Thoracic aorta (tissue), 2 donors: Measurements from ENCODE around the gene KLHL1. TPM values are rescaled to one million over a fixed set of nuclear protein-coding genes. Genes with fewer than 3 reads are reported as not detected.

ENCODE experiments used
- ATAC-seq: fragments of 150-250 bp; one replicate; pipeline ENCODE4 v1.8.0; 2017; ENCODE audit warnings: low read depth; ENCODE audit not compliant: insufficient number of reproducible peaks, low FRiP score
- DNase-seq: peaks from one replicate; pipeline ENCODE4 v3.0.0-alpha.2; 2020; ENCODE audit warnings: low spot score
- H3K27ac ChIP-seq, 2 donors: fragments of 200-600 bp; sonication (generic); 1 replicate in 1 of 2; 2 replicates in 1 of 2; pipeline ENCODE4 v1.5.1; 2016; ENCODE audit warnings: mild to moderate bottlenecking in 2 of 2, moderate library complexity in 2 of 2
- H3K27me3 ChIP-seq: fragments of 200-600 bp; sonication (generic); replicated peaks from 2 replicates; pipeline ENCODE4 v1.6.0; 2016; ENCODE audit warnings: mild to moderate bottlenecking; ENCODE audit not compliant: insufficient read depth
- H3K36me3 ChIP-seq: fragments of 200-600 bp; sonication (generic); one replicate; pipeline ENCODE4 v1.5.1; 2016
- H3K4me1 ChIP-seq, 2 donors: fragments of 200-600 bp; sonication (generic); 1 replicate in 1 of 2; 2 replicates in 1 of 2; pipeline versions ENCODE4 v1.5.1 to v1.6.0; 2016; ENCODE audit warnings: low read depth in 2 of 2, mild to moderate bottlenecking in 1 of 2; ENCODE audit not compliant: control insufficient read depth in 1 of 2
- H3K4me3 ChIP-seq: fragments of 200-600 bp; sonication (generic); 2 replicates; pipeline ENCODE4 v1.5.1; 2016; ENCODE audit warnings: mild to moderate bottlenecking
- H3K9me3 ChIP-seq: fragments of 200-600 bp; sonication (generic); 2 replicates; pipeline ENCODE4 v1.5.1; 2016
- total RNA-seq, 2 donors: library from RNA; depleted of rRNA; stranded (reverse); fragments of >200 nt; gene quantifications; one replicate each; pipeline versions ENCODE4 v1.1.0 to v1.2.3, GENCODE V29; 2016
- TF ChIP-seq, protein P1 (sequence below): fragments of 200-600 bp; sonication (generic); IDR thresholded peaks from one replicate; pipeline ENCODE4 v1.5.1; 2019; ENCODE audit warnings: antibody characterized with exemption

KLHL1 gene
- total RNA-seq, 2 donors from 2014 or later, result not detected

- H3K27me3 ChIP-seq, result no peaks in the 10 kb centered on the region
- H3K4me1 ChIP-seq, result no peaks in the 10 kb centered on the region
- TF ChIP-seq, protein P1, sequence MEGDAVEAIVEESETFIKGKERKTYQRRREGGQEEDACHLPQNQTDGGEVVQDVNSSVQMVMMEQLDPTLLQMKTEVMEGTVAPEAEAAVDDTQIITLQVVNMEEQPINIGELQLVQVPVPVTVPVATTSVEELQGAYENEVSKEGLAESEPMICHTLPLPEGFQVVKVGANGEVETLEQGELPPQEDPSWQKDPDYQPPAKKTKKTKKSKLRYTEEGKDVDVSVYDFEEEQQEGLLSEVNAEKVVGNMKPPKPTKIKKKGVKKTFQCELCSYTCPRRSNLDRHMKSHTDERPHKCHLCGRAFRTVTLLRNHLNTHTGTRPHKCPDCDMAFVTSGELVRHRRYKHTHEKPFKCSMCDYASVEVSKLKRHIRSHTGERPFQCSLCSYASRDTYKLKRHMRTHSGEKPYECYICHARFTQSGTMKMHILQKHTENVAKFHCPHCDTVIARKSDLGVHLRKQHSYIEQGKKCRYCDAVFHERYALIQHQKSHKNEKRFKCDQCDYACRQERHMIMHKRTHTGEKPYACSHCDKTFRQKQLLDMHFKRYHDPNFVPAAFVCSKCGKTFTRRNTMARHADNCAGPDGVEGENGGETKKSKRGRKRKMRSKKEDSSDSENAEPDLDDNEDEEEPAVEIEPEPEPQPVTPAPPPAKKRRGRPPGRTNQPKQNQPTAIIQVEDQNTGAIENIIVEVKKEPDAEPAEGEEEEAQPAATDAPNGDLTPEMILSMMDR, result no peak
- H3K36me3 ChIP-seq, result no peaks in the 10 kb centered on the region
- DNase-seq, result no peak
- no peak overlapping the region for H3K4me3 ChIP-seq
- H3K9me3 ChIP-seq, result no peaks in the 10 kb centered on the region
- no peak overlapping the region for H3K27ac ChIP-seq
- ATAC-seq, result no peak
Observed at GRCh38 chr13:69704311-69704710, 403.9 kb downstream of the KLHL1 start.

DNA sequence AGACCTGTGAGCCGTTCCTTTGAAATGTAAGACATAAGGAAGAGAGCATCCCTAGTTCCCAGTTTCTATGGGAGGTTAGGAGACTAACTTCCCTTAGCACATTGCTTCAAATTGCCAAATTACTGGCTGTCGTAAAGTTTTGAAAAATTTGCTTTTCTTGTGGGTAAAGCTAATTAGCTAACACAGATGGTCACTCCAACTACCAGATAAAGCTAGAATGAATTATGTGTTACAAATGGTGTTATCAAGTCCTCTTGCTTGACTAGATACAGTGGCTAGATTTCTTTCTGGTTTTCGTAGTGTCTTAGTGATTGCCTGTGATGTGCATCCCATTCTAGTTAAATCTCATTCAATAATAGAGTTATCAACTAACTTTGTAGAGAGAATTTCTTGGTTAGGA, 417.3 kb downstream of the KLHL1 start:
- no peaks in the 10 kb centered on the region for H3K27me3 ChIP-seq
- no peak overlapping the region for H3K4me3 ChIP-seq
- no peaks in the 10 kb centered on the region for H3K4me1 ChIP-seq
- no peaks in the 10 kb centered on the region for H3K9me3 ChIP-seq
- H3K27ac ChIP-seq, result no peak overlapping the region
- no peaks in the 10 kb centered on the region for H3K36me3 ChIP-seq
- DNase-seq (no peak), ATAC-seq (no peak)
- TF ChIP-seq, protein P1, result no peak

- Histone ChIP-seq H3K4me3 (no peak overlapping the region), H3K27ac (no peak overlapping the region), H3K27me3 (no peaks in the 10 kb centered on the region), H3K4me1 (no peaks in the 10 kb centered on the region), H3K36me3 (no peaks in the 10 kb centered on the region), H3K9me3 (no peaks in the 10 kb centered on the region)
- no peak for DNase-seq
- TF ChIP-seq, protein P1, result no peak
- no peak for ATAC-seq
Observed at GRCh38 chr13:69683921-69684686, 424.1 kb downstream of the KLHL1 start.

DNA sequence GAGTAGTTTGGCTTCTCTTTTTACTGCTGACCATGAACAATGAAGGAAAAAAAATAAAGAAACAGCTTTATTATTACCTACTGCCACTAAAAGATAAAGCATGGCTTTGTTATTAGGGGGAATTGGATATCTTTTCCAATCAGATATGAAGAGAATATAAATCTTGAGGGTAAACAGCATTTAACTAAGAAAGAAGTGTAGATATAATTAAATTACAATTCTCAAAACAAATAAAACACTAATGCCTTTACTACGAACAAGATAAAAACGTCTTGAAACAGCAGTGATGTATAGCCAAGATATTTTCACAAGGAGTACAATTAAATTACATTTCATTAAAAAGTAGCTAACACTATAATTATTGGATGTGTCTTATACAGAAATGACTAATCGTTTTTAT, 426.5 kb downstream of the KLHL1 start:
- ATAC-seq (no peak), DNase-seq (no peak)
- H3K27ac ChIP-seq, result no peak overlapping the region
- H3K27me3 ChIP-seq, result no peaks in the 10 kb centered on the region
- no peaks in the 10 kb centered on the region for H3K4me1 ChIP-seq
- no peak overlapping the region for H3K4me3 ChIP-seq
- no peaks in the 10 kb centered on the region for H3K36me3 ChIP-seq
- no peaks in the 10 kb centered on the region for H3K9me3 ChIP-seq
- TF ChIP-seq, protein P1, result no peak

GRCh38 chr13:69677343-69677742, 430.9 kb downstream of the KLHL1 start:
- H3K4me1 ChIP-seq, result no peaks in the 10 kb centered on the region
- TF ChIP-seq, protein P1, result no peak
- H3K27me3 ChIP-seq, result no peaks in the 10 kb centered on the region
- H3K27ac ChIP-seq, result no peak overlapping the region
- ATAC-seq (no peak), DNase-seq (no peak)
- H3K36me3 ChIP-seq, result no peaks in the 10 kb centered on the region
- H3K9me3 ChIP-seq, result no peaks in the 10 kb centered on the region
- no peak overlapping the region for H3K4me3 ChIP-seq
